ENCODE results near the gene TUT7. TPM values are rescaled to one million over a fixed set of nuclear protein-coding genes. Genes with fewer than 3 reads are reported as not detected.

TUT7 gene
- total and polyA plus RNA-seq, 2 of the 4 experiments (the other 2 are of a cell fraction), result 13.3 to 33.3 TPM

DNA sequence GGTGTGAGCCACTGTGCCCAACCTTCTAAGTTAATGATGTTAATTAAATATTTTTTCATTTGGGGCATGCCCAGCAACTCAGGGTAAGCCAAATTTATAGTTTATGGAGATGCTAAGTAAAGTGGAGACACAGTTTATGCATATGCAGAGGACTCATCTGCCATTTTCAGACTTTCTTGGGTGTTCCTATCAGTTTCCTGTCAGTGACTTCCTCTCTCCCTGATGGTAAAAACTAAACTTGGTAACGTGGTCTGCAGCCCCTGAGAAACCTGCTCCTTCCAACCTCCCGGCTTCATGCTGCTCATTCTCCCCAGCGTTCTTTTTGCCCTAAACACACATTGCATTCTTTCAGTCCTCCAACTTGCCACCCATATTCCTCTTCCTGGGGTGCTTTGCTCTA lies 48.4 kb upstream of the TUT7 start:
- no peaks in the 10 kb centered on the region for H3K79me1 ChIP-seq (ENCODE audit: low read depth in 1 of 2, low read length in 2 of 2)
- in situ Hi-C loops (cut with MboI; ENCODE audit: low sequenced_read_pairs), result no loop called here
- WGBS, 2 experiments (ENCODE audit: extremely low coverage in 2 of 2, insufficient read length in 1 of 2), result no CpG with 5 or more reads among the region's 3 CpGs

More for the DNA sequence above, 48.4 kb upstream of the TUT7 start:
- no peaks in the 10 kb centered on the region for H3K9me3 ChIP-seq (ENCODE audit: control insufficient read depth, insufficient read depth, low read length)
- H3K9ac ChIP-seq (ENCODE audit: low read depth, low read length), result no peak overlapping the region
- no peak overlapping the region for H2BK15ac ChIP-seq (ENCODE audit: low read depth, low read length)
- peaks cover 8% of the 10 kb centered on the region for H3K4me1 ChIP-seq (ENCODE audit: control insufficient read depth, insufficient read depth, low read length)
- TF ChIP-seq CHD1 (IDR thresholded peaks at IDR 0.05; ENCODE audit: low read depth, low read length) (no peak), POLR2A (IDR thresholded peaks at IDR 0.05; ENCODE audit: low read depth, low read length) (no peak), RAD21 (IDR thresholded peaks at IDR 0.05; ENCODE audit: low read length) (no peak), MAFK (IDR thresholded peaks at IDR 0.05; ENCODE audit: low read depth, low read length) (no peak), CEBPB (IDR thresholded peaks at IDR 0.05; ENCODE audit: low read depth, low read length) (no peak), MXI1 (IDR thresholded peaks at IDR 0.05; ENCODE audit: borderline replicate concordance, low read depth, low read length) (no peak), SMC3 (IDR thresholded peaks at IDR 0.05; ENCODE audit: low read depth, low read length) (no peak), BHLHE40 (IDR thresholded peaks at IDR 0.05; ENCODE audit: low read depth, low read length) (no peak), ELK1 (IDR thresholded peaks at IDR 0.05; ENCODE audit: borderline replicate concordance, low read depth, low read length) (no peak), FOS (IDR thresholded peaks at IDR 0.05; ENCODE audit: low read depth, low read length) (no peak), RCOR1 (IDR thresholded peaks at IDR 0.05; ENCODE audit: insufficient replicate concordance, low read length) (no peak), RFX5 (IDR thresholded peaks at IDR 0.05; ENCODE audit: low read depth, low read length) (no peak), MAZ (IDR thresholded peaks at IDR 0.05; ENCODE audit: borderline replicate concordance, low read depth, low read length) (no peak)
- TF ChIP-seq, protein P1, sequence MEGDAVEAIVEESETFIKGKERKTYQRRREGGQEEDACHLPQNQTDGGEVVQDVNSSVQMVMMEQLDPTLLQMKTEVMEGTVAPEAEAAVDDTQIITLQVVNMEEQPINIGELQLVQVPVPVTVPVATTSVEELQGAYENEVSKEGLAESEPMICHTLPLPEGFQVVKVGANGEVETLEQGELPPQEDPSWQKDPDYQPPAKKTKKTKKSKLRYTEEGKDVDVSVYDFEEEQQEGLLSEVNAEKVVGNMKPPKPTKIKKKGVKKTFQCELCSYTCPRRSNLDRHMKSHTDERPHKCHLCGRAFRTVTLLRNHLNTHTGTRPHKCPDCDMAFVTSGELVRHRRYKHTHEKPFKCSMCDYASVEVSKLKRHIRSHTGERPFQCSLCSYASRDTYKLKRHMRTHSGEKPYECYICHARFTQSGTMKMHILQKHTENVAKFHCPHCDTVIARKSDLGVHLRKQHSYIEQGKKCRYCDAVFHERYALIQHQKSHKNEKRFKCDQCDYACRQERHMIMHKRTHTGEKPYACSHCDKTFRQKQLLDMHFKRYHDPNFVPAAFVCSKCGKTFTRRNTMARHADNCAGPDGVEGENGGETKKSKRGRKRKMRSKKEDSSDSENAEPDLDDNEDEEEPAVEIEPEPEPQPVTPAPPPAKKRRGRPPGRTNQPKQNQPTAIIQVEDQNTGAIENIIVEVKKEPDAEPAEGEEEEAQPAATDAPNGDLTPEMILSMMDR (conservative IDR thresholded peaks at IDR 0.05; ENCODE audit: low read depth, low read length), result no peak
- H3K27me3 ChIP-seq (ENCODE audit: control insufficient read depth, insufficient read depth, low read length), result no peaks in the 10 kb centered on the region
- H2AFZ ChIP-seq (replicated peaks; ENCODE audit: low read length, poor library complexity), result no peak overlapping the region
- H3K4ac ChIP-seq (ENCODE audit: low read depth, low read length), result no peak overlapping the region
- no peak overlapping the region for H3K18ac ChIP-seq (ENCODE audit: low read depth, low read length)
- dilution Hi-C loops (cut with HindIII; ENCODE audit: low sequenced_read_pairs, unreplicated experiment), result no loop called here
- no peak overlapping the region for H2BK20ac ChIP-seq (ENCODE audit: low read depth, low read length)
- no peak overlapping the region for H4K91ac ChIP-seq (ENCODE audit: insufficient read depth, low read depth, low read length)
- intact Hi-C loops (cut with micrococcal nuclease), result no loop called here
- no peak overlapping the region for H3K27ac ChIP-seq (ENCODE audit: insufficient read depth, low read length)
- ChIA-PET POLR2A (ENCODE audit: unreplicated experiment) (no interaction called here), CTCF (no interaction called here)
- no peak overlapping the region for H2AK5ac ChIP-seq (ENCODE audit: low read depth, low read length)
- H2BK120ac ChIP-seq (ENCODE audit: low read depth, low read length), result no peak overlapping the region
- H3K9me1 ChIP-seq (ENCODE audit: insufficient read depth, low read length), result peaks cover 6% of the 10 kb centered on the region
- no peak for ATAC-seq (ENCODE audit: low read depth)
- H4K20me1 ChIP-seq (ENCODE audit: insufficient read depth, low read length), result peaks cover 4% of the 10 kb centered on the region; the same call in 1 of the 2 replicates
- no peak overlapping the region for H3K14ac ChIP-seq (replicated peaks; ENCODE audit: low read depth, low read length)
- no peak overlapping the region for H2BK5ac ChIP-seq (ENCODE audit: low read depth, low read length, poor library complexity, severe bottlenecking)
- no peak overlapping the region for H4K5ac ChIP-seq (ENCODE audit: low read depth, low read length)
- no peak overlapping the region for H3K23ac ChIP-seq (ENCODE audit: low read depth, low read length)
- H3K4me2 ChIP-seq (ENCODE audit: low read depth, low read length), result no peak overlapping the region
- no peak overlapping the region for H3K4me3 ChIP-seq (ENCODE audit: insufficient read depth, low read depth, low read length)
- H3K56ac ChIP-seq (ENCODE audit: extremely low read depth, insufficient read depth, low read length), result no peak overlapping the region
- no peak overlapping the region for H2AK9ac ChIP-seq (replicated peaks; ENCODE audit: low read depth, low read length, poor library complexity)
- DNase-seq, result no peak
- no peak overlapping the region for H4K8ac ChIP-seq (ENCODE audit: low read depth in 2 of 2, low read length in 2 of 2)
- no TSS peak for BruUV-seq (replicated peaks)
- H3K36me3 ChIP-seq (ENCODE audit: control insufficient read depth, insufficient read depth, low read length), result no peaks in the 10 kb centered on the region
